Anterior cingulate cortex (tissue), 58 donors: ENCODE measurements around the gene PRMT2.

Experiments
- DNase-seq, 58 donors: peaks; one replicate each; lab custom pipeline; 2025; lab: John Stamatoyannopoulos, UW

PRMT2 gene

GRCh38 chr21:46639489-46640386 lies 4.3 kb downstream of the PRMT2 start:
- no peak for DNase-seq

GRCh38 chr21:46641656-46642055 lies 6.2 kb downstream of the PRMT2 start:
- DNase-seq: no peak

- no peak for DNase-seq
Measured at GRCh38 chr21:46643379-46644177, 8.1 kb downstream of the PRMT2 start.

GRCh38 chr21:46645840-46646239 lies 10.4 kb downstream of the PRMT2 start:
- DNase-seq: no peak

GRCh38 chr21:46646541-46647154 lies 11.2 kb downstream of the PRMT2 start:
- no peak for DNase-seq

GRCh38 chr21:46648539-46648938 lies 13.1 kb downstream of the PRMT2 start:
- DNase-seq: no peak

- no peak for DNase-seq
Measured at GRCh38 chr21:46649356-46649755, 13.9 kb downstream of the PRMT2 start.

- DNase-seq: no peak
Measured at GRCh38 chr21:46650476-46651098, 15.1 kb downstream of the PRMT2 start.

GRCh38 chr21:46651121-46651520 lies 15.6 kb downstream of the PRMT2 start:
- DNase-seq: no peak

GRCh38 chr21:46655230-46655629 lies 19.8 kb downstream of the PRMT2 start:
- DNase-seq: no peak

- DNase-seq: no peak
Measured at GRCh38 chr21:46656820-46657219, 21.3 kb downstream of the PRMT2 start.

- DNase-seq: no peak
Measured at GRCh38 chr21:46660505-46660904, 25.0 kb downstream of the PRMT2 start.

GRCh38 chr21:46661211-46661625 lies 25.7 kb downstream of the PRMT2 start:
- DNase-seq: peak in 51 of 58 donors; percentile 12 to 80 (median 48)

- DNase-seq: no peak
Measured at GRCh38 chr21:46661642-46662366, 26.3 kb downstream of the PRMT2 start.

GRCh38 chr21:46662367-46662654 lies 26.8 kb downstream of the PRMT2 start:
- no peak for DNase-seq

GRCh38 chr21:46662765-46663500 lies 27.5 kb downstream of the PRMT2 start:
- no peak for DNase-seq

GRCh38 chr21:46663754-46664153 lies 28.3 kb downstream of the PRMT2 start:
- no peak for DNase-seq

- no peak for DNase-seq
Measured at GRCh38 chr21:46664316-46664995, 29.0 kb downstream of the PRMT2 start.

GRCh38 chr21:46665566-46665965 lies 30.1 kb downstream of the PRMT2 start:
- DNase-seq: no peak
